Ureter (tissue), 1 donor: Measurements from ENCODE around the gene ATP5F1E. TPM values are rescaled to one million over a fixed set of nuclear protein-coding genes. Genes with fewer than 3 reads are reported as not detected.
A peak's percentile ranks its signal among the peaks of the same experiment; 100 is the strongest.
"Not testable (repeated sequence)": the region's sequence is repeated elsewhere in the genome, so short reads cannot be mapped to it uniquely, and the experiment has no call there.

ENCODE experiments used
- DNase-seq: peaks from one replicate; pipeline ENCODE4 v3.0.0-alpha.2; 2020; ENCODE audit warnings: low spot score
- total RNA-seq: library from RNA; stranded (reverse); gene quantifications from one replicate; pipeline ENCODE4 v1.2.4, GENCODE V29; 2023
- donor health status: DM: yes; HTN: yes; CAD: no.

Gene ATP5F1E
- total RNA-seq, 1 donor from 2014 or later: 77.7 TPM

DNA sequence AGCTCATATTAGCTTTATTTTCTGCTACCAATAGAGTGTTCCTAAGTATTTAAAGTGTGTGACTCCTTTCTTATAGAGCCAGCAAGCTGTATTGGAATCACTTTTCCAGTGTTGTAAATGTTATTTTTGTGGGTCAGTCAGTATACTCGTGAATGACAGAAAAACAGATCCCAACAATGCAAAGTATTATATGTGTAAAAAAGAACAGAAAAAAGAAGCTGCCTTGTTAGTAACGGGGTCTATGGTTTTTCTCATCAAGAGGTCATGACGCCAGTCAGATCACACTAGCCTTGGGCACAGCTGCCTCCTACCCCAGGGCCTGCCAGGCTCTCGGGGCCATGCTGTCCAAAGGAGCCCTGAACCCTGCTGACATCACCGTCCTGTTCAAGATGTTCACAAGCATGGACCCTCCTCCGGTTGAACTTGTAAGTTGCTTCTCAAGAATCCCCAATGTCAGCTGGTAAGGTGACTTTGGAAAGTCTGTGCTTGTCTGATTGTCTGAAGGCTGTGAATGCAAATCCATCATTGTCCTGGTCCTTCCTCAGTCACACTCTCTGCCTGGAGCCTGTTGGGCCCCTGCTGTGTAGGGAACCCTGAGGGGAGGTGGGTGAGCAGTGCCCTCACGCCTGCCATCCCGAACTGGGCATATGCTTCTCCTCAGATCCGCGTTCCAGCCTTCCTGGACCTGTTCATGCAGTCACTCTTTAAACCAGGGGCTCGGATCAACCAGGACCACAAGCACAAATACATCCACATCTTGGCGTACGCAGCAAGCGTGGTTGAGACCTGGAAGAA, 41.3 kb downstream of the ATP5F1E start:
- DNase-seq: no peak

DNA sequence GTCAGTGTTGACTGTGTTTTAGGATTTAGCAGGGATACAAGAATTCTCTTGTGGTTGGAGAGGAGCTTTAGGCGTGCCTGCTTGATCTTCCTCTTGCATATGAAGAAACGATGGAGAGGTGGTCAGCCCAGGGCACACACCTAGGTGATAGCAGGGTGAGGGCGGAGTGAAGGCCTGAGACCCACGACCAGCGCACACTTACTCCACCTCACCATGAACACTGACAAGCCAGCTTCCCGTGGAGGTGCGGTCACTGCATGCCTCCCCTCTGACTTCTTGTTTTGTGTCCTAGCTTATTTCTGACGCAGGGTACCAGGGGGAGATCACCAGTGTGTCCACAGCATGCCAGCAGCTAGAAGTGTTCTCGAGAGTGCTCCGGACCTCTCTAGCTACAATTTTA, 42.9 kb downstream of the ATP5F1E start:
- DNase-seq: no peak

GRCh38 chr20:58988565-58988882, 43.6 kb downstream of the ATP5F1E start:
- no peak for DNase-seq

DNA sequence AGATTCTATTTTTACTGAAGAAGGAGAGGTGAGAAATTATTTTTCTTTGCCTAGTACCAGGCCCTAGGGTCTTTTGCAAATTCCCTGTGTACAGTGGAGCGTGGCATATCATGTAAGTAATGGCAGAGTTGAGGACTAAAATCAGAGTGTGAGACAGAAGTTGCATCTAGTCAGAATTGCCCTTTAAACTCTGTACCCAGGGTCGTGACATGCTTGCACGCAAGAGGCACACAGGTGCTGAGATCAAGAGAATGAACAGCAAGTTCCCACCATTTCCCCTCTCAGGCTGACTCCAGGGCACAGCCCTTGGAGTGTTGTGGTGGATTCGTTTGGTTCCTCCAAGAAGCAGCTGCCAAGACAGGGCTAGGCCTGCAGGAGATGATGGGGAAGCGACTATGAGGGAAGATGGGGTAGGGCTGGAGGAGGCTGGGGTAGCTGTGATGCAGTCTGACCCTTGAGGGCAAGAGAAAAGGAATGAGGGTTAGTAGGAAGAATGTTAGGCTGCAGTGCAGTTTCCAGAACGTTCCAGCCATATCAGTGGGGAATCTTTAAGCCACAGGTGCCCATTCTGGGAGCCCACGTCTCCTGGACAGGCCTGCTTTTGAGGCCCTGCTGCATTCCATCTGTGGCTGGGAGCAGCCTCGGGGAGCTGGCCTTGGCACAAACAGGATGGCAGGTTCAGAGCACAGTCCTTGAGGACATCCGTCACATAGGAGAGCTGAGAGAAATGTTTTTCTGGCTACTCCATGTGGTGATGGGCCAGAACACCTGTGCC, 44.2 kb downstream of the ATP5F1E start:
- DNase-seq: no peak

DNA sequence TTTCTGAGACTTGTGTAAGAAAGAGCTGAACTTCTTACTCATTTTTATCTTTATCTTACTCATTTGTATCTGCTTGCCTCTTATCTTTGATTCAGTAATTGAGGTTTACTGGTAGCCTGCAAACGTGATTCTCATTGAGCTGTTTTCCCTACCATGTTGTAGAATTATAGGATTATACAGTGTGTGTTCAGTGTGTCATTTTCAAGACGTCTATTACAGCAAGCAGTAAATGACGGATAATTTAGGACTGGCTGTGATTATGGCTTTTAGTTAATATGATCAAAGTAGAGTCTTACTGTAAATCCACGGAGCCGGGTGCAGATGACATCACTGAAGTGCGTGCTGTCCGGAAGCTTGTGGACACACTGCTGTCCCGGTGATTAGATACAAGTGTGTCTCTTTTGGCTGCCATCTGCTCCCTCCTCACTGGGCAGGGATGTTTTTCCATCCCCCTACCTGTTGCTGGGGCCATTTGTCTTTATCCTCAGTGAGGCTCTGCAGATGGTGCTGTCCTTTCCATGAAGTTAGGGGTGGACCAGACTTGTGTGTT, 45.1 kb downstream of the ATP5F1E start:
- no peak for DNase-seq

GRCh38 chr20:58986286-58986967, 45.7 kb downstream of the ATP5F1E start:
- no peak for DNase-seq

DNA sequence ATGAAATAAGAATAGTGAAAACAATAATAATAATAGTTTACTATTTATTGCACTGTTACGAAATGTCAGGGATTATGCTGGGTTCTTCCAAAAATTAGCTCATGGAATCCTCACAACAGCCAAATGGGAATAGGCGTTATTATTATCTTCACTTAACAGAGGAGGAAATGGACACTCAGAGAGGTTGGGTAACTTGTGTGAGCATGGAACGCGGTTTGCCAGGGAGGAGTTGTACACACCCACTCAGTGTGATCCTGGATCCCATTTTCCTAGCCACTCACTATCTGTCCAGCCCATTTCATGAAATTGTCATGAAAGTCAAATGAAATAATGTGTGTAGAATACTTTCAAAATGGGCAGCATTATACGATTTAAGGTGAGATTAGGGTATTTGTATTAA, 46.5 kb downstream of the ATP5F1E start:
- DNase-seq: no peak

DNA sequence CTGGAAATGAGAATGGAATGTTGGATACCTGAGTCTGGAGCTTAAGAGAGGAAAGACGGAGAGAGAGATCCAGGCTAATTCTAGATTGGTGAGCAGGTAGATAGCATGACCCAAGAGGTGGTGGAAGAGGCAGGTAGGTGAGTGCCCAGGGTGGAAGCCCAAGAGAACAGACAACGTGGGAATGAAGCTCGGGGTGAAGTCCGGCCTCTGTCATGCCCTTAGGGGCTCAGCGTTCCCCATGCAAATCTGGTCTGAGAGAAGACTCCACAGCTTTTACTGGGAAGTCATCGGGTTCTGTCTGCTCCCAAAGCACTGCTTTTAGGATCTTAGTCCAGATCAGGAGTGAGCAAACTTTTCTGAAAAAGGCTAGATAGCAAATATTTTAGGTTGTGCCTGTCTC, 47.4 kb downstream of the ATP5F1E start:
- no peak for DNase-seq

GRCh38 chr20:58983115-58983468, 49.0 kb downstream of the ATP5F1E start:
- not testable (repeated sequence) for DNase-seq

- DNase-seq: no peak
These were observed 49.6 kb downstream of the ATP5F1E start for GRCh38 chr20:58982406-58983114.

GRCh38 chr20:58981628-58982364, 50.3 kb downstream of the ATP5F1E start:
- DNase-seq: no peak

DNA sequence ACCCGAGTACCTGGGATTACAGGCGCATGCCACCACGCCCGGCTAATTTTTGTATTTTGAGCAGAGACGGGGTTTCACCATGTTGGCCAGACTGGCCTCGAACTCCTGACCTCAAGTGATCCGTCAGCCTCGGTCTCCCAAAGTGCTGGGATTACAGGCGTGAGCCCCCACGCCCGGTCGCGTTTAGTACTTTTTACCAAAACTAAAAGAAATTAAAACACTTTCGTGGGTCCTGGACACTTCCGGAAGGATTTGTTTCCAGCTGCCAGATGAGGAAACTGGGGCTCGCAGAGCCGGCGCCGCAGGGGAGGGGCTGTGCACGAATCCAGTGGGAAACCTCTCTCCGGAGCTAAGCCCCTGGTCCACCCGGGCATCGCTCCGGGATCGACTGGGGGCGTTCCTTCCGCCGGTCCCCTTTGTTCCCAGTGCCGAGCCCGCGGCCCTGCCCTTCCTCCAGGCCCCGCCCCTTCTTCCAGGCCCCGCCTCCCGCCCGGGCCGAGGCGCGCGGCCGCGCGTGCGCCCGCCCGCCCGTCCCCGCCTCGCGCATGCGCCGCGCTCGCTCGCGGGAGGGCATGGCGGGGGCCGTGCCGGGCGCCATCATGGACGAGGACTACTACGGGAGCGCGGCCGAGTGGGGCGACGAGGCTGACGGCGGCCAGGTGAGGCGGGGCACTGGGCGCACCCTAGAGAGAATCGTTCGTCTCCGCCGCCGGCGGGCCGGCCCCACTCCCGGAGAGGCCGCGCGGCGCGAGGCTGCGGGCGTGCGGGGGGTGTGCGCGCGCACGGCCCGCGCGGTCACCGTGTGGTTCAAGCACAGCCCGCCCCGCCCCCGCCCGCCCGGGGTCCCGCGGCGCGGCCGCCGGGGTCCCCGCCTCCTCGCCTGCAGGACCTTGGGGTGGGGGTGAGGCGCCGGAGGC, 51.2 kb downstream of the ATP5F1E start, which contains the start of gene NELFCD:
Gene NELFCD (plus strand): TSS at position 546 of the 917 bp plus-strand sequence. CDS start 54 bp downstream, at position 600.
- peak; percentile 87 for DNase-seq

DNA sequence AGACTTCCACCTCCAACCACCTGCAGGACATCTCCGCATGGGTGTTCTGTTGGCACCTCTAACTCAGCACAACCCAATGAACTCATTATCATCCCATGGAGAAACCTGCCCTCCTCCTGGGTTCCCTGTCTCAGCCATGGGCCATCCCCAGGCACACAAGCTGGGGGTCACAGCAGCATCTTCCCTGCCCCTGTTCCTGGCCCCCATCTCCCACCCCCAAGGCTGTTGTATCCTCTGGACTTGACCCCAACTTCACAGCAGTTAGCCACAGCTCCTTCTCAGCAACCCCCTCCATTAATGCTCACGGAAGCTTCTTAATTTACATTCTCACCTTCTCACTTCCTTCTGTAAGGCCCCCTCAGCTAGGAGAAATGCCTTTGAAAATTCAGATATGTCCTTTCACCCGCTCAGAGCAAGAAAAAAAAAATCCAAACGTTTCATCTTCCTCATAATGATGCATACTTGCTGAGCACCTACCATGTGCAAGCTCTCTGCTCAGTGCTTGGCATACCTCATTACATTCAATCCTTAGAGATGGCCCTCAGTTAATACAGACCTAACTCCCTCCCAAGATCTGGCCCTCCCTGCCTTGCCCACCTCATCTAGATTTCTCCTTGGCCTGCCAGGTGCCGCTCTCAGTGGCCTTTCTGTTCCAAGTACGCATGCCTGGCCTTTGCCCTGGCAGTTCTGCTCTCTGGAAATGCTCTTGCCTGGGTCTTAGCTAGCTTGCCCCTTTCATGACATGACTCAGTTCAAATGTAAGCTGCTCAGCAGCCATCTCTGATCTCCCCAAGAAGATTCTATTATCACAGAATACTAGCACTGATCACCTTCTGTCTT, 53.6 kb downstream of the ATP5F1E start:
- no peak for DNase-seq

- DNase-seq: no peak
These were observed 55.9 kb downstream of the ATP5F1E start for GRCh38 chr20:58976061-58976730.
